ENCODE results near the gene KIAA1614.

- no peak for TF ChIP-seq POLR2AphosphoS5 (IDR thresholded peaks at IDR 0.05; ENCODE audit: borderline replicate concordance, low read depth, low read length)
- TF ChIP-seq EZH2 (IDR thresholded peaks at IDR 0.05), result no peak
- no peak for TF ChIP-seq FOXP2 (optimal IDR thresholded peaks at IDR 0.05; ENCODE audit: control extremely low read depth, extremely low read length, insufficient read depth)
Measured at GRCh38 chr1:180916012-180916770, 3.5 kb downstream of the KIAA1614 start.
